GM19455 (cell line): Measurements from ENCODE around the gene PSMA7.
A peak's percentile ranks its signal among the peaks of the same experiment; 100 is the strongest.

Experiments used
- ATAC-seq: cut with Tn5 transposase; IDR thresholded peaks from one replicate; pipeline ENCODE4 v1.9.1; 2021; ENCODE audit not compliant: unreplicated experiment

The PSMA7 gene

DNA sequence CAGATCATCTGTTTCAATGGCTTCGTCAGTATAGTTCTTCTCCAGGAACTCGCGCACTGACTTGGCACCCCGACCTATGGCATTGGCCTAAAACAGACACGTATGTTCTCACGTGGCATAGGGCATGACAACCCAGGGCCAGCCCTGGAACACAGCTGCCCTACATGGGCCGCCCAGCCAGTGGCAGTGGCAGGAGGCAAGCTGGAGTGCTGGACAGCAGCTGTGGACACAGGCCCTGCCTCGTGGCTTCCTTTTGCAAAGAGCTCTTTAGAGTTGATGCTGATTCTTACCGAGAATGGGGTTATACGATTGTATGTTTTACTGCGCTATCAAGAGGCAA lies 5.0 kb downstream of the PSMA7 start:
- ATAC-seq = no peak

DNA sequence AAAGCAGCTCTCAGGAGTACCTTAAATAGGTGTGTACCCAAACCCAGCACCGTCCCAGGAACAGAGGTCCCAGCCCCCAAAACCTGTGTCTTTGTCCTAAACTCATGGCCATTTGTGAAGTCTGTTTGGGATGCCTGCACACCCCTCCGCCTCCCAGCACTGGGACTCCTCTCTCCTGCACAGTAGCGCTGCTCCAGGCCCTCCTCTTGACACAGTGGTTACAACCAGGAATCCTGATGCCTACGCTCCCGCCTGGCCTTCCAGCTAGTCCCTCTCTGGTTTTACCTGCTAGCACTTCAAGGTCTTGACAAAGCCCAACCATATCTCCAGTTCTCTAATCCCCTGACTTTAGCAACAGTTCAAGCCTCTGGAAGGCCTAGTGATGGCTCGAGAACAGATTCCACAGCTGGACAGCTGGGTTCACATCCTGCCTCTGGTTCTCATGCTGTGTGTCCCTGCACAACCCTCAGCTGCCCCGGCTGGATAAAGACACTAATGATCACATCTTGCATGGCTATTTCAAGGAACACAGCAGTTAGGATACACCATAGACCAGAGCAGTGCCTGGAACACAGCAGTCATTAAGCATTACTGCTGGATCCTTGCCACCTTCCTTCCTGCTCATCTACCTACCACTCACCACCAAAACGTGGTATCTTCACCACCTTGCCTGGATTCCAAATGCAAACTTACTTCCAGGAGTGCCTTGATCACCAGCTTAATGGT lies 5.6 kb downstream of the PSMA7 start:
- no peak for ATAC-seq

DNA sequence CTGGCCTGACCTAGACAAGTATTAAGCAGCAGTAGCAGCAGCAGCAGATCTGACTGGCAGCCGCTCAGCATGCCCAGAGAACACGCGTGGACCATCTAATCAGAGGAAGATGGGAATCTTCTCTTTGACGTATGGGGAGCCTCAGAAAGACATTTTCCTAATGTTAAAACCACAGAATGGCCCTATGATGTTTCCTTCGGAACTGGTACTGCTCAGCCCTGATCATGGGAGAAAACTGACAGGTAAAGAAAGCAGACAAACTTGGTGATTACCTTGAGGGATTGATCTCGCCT lies 6.2 kb downstream of the PSMA7 start:
- no peak for ATAC-seq

DNA sequence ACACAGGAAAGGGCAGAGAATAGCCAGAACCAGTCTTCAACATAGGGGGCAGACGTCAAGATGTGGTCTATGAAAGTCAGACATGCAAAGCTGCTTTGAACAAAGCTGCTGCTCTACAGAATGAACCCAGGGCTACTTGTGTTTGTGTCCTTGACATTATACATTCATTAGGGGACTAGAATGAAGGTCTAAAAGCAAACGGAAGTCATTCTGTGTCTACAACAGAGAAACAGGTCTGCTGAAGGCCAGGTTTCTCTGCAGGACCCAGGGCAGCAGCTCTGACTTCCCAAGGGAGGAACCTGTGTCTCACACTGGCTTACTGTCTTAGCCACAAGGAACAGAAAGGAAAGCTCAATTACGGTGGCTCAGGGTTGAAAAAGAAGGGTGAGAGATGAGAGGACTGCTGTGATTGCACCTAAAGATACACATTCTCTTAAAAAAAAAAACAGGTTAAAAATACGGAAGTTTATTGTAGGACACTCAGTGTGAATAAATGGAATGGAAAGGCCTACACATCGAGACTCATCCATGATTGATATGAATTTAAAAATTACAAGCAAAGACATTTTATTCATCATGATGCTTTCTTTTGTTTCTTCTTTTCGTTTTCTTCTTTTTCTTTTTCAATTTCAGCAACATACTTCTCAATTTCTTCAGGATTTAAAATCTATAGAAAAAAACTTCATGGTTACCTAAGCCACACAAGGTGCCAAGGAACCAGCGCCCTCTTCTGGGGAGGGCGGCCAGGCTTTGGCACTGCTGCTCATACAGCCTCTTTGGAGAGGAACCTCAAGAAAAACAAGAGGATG lies 6.7 kb downstream of the PSMA7 start:
- no peak for ATAC-seq

DNA sequence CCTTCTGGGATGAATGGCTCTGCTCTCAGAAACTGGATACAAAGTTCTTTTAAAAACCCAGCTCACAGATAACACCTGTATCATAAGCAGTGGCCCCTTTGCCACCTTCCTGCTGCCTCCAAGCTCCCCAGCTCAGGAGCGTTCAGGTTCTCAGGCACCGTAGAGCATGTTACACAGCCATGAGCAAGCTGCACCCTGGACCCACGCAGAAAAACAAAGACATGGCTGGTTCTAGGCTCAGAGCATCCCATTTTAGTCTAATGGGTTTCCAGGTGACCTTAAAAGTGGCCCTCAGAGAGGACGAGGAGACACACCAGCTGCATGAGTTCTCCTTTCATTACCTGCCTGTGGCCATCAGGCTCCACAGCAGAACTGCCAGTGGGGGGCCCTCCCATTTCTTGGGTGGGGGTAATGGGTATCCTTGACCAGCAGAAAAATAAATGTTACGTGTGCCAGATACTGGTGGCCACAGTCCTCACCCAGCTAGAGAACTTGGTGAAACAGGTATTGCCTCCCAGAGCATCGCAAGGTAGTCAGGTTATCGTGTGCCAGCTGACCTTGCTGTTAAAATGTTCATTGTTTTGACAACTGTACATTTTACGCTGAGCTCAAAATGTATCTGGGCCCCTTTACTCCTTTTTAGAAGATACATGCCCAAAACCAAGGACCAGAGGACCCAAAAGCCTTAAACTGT lies 7.5 kb downstream of the PSMA7 start:
- ATAC-seq = no peak

DNA sequence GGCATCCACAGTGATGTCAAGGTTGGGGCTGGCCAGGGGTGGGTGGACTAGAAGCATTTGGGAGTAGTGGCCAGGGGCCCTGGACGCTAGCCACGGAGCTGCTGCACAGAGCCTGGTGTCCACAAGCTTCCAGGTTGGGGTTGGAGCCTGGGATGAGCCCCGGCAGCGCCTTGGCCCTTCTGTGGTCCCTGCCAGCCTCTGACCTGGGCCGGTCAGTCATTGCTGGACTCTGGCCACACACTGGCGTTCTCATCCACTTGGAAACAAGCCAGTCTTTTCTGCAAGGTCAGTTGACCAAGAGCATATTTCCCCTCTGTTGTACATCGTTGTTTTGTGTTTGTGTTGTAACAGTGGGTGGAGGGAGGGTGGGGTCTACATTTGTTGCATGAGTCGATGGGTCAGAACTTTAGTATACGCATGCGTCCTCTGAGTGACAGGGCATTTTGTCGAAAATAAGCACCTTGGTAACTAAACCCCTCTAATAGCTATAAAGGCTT lies 8.4 kb downstream of the PSMA7 start:
- no peak for ATAC-seq

DNA sequence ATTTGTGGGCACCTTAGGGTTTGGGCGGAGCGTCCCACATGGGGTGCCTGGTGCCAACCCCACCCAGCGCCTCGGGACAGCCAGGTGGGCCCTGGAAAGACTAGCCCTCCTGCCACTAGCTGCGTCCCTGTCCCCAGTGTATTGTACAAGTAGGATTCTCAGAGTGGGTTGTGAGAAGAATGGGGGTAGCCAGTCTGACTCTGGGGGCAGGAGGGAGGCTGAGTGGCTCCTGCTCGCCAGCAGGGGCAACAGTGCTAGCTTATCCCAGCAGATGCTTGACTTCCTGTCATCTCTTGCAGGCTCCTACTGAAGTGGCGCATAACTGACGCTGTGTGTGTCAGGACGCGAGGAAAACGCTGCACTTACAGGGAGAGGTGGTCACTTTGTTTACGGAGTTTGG lies 9.3 kb downstream of the PSMA7 start:
- ATAC-seq = no peak

DNA sequence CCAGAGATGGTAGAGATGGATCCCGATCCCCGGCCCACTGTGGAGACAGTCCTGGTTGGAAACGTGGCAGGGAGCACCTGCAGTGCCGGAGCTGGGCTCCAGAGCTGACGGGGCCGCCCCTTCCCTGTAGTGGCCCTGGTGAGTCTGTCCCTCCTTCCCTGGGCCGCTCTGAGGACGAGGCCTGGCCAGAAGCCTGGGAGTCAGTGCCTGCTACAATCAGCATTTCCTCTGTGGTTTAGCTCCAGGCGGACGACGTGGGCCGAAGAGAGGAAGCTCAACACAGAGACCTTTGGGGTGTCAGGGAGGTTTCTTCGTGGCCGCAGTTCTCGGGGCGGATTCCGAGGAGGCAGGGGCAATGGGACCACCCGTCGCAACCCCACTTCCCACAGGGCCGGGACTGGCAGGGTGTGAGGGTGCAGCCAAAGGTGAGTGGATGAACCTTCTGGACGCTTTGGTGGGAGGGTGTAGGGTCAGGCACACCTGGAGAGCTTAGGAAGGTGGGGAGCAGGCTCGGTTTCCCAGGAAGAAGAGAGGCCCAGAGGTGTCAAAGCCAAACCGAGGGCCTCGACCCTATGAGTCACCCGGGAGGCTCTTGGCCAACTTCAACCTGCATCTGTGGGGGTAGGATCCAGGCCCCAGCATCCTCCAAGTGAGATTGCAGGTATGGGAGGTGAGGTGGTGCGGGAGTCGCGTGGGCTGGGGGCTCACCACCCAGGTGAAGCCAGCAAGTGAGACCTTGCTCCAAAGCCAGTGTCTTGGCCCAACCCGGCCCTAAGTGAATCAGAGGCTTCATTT lies 9.9 kb downstream of the PSMA7 start:
- no peak for ATAC-seq

DNA sequence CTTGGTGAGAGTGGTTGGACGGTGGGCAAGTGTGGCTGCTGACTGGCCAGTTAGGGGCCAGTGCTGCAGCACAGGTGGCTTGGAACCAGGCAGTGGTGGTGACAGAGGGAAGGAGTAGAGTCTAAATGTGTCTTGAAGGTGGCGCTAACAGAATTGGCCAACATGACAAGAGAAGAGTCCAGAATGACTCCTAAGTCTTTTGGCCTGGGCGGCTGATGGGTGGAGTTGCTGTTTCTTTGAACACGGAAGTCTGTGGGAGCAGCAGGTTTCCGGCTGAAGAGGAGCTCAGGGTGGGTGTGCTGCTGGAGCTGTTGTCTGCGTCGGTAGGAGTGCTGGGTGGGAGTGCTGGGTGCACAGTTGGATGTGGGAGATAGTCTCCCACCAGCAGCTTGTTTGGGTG lies 10.8 kb downstream of the PSMA7 start:
- no peak for ATAC-seq

DNA sequence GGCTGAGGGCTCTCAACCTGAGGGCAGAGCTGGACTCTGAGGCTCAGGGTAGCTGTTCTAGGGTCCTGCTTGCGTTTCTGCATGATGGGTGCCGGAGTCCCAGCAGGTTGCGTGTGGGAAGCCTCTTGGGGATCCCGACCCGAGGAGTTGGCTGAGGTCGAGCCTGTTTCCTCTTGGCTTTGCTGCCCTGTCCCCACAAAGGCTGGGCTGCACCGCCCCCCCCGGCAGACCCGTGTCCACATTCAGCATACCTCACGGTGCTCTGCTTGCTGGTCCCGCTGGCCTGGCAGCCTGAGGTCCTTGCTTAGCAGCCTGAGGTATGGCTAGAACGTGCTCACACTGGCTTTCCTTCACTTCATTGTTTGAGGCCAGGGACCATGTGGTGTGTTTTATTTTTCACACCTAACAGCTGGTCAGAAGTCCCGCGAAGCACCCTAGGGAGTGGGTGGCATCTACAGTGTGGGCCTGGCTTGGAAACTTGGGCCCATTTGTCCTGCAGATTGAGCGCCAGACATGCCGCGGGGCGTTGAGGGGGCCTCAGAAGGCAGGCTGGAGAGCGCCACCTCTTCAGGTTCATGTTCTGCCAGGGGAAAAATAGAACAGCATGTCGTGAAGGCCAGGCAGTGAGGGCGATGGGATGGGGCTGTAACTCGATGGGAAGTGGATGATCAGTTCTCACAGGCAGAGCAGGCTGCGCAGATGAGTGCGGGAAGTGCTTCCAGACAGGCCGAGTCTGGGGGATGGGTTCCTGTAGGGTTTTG lies 11.5 kb downstream of the PSMA7 start:
- ATAC-seq = no peak

DNA sequence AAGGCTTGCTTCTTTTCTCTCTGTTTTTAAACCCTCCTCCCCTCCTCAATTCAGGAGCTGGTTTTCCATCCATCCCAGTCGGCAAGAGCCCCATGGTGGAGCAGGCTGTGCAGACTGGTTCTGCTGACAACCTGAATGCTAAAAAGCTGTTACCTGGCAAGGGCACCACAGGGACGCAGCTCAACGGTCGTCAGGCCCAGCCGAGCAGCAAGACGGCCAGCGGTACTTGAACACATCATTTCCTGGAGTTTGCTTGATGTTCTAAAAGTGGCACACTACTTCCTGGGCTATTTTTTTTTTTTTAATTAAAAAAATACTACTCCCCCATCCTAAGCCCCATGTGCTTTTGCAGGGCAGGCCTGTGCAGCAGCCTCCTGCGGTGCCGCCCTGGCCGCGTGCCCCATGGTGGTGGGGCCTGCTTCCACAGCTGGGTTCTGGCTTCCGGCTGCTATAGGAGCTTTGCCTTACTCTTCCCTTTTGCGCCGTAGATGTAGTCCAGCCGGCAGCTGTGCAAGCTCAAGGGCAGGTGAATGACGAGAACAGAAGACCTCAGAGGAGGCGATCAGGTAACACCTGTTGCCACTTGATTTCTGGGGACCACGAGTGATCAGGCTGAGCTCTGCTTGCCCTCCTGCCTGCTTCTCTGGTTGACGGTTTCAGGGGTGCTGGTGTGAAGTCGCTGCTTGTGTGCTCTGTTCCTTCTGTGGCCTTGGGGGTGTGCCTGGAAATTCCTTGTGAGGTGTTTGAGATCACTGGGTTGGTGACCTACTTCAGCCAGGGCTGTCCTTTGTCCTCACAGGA lies 13.3 kb downstream of the PSMA7 start:
- ATAC-seq = no peak

DNA sequence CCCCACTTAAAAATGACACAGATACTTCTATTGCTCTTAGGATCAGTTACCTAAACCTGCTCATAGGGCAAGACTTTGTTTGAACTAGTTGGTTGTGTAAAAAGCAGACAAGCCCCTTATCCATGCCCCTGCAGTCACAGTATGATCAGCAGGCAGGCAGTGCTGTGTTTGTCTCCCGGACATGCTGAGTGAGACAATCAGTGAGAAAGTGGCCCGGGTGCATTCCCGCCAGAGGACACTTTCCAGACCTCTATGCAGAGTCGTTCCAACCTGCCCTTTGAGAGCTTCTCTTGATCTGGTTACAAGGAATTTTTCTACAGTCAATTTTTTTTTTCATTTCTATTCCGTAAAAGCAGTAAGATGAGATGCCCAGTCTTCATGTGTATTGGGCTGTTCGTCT lies 14.7 kb downstream of the PSMA7 start:
- no peak for ATAC-seq

DNA sequence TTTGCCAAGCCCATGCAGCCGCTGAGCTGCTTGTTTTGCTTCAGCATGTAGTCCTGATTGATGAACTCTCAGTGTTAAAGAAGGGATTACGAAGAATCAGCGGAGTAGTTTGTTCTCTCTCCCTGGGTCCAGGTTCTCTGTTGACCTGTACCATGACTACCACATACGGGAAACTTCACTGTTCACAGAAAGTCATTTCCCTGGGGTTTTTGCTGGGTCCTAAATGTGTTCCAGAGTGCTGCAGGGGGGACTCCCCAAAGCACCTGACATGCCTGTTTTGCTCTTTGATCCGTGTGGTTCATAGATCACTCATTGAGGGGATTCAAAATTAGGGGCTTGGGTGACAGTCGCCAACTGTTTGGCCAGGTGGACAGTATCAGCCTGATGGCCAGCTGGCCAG lies 15.4 kb downstream of the PSMA7 start:
- no peak for ATAC-seq

DNA sequence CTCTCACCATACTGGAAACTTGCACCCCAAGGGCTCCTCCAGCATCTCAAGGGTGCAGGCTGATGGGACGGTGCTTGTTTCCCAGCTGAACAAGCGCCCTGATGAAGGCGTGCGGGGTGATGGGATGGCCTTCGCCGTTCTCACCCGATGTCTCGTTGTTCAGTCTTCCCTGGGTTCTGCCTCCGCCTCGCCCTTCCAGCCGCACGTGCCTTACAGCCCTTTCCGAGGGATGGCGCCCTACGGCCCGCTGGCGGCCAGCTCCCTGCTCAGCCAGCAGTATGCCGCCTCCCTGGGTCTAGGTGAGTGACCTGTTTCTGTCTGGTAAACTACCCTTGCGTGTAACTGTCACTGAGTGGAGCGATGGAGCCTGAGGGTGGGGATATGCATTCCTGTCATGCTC lies 17.1 kb downstream of the PSMA7 start:
- ATAC-seq = no peak

DNA sequence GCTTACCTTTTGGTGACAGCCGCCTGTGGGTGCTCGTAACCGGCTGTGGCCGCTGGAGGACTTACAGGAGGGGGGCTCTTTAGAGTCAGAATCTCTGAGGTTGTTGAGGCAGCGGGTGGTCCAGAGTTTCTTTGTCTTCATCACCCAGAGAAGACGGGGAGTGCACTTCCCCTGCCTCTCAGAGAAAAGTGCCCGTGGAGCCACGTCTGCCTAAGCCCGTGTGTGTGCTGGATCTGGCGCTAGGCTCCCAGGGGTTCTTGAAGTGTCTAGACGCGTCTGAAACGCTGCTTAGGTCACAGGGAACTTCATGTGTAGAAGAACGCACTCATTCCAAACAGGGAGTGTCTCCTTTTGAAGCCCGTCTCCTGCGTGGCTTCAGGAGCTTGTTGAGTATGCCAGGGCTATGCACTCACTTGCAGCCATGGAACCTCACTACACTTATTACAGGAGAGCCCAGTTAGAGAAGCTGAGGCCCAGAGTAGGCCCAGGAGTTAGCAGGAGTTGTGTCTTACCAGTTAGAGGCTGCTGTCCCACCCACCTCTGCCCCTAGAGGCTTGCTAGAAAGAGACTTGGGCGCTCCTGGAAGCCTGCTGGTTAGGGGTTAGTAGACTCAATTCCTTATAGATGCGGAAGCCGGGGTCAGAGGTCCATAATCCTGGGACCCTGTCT lies 19.6 kb downstream of the PSMA7 start:
- no peak for ATAC-seq

DNA sequence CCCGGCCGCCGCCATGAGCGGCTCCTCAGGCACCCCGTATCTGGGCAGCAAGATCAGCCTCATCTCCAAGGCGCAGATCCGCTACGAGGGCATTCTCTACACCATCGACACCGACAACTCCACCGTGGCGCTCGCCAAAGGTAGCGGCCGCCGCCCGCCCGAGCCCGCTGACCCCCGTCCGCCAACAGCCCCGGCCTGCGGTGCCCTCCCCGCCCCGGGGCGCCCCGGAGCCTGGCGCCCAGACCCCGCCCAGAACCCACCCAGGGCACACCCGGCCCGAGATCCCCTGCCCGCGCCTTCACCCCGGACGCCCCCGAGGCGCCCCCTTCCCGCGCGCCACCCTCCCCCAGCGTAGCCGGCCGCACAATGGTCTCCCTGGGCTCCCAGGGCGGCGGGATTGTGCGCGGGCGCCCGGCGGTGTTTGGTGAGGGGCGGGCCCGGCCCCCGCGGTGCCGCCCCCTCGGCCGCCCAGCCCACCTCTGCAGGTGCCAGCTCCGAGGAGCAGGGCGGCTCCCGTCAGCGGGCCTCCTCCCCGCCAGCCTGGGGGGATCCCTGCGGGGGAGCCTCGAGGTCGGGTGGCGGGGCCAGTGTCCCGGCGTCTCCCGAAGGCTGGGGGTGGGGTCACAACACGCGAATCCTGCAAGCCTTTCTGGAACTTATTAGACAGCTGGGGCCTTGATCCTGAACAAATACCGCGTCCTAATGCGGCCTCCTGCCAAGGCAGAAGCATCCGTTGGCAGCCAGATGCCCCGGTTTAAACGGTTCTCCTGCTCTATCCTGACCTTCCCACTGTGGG lies 20.3 kb downstream of the PSMA7 start:
- peak; percentile 18 for ATAC-seq

DNA sequence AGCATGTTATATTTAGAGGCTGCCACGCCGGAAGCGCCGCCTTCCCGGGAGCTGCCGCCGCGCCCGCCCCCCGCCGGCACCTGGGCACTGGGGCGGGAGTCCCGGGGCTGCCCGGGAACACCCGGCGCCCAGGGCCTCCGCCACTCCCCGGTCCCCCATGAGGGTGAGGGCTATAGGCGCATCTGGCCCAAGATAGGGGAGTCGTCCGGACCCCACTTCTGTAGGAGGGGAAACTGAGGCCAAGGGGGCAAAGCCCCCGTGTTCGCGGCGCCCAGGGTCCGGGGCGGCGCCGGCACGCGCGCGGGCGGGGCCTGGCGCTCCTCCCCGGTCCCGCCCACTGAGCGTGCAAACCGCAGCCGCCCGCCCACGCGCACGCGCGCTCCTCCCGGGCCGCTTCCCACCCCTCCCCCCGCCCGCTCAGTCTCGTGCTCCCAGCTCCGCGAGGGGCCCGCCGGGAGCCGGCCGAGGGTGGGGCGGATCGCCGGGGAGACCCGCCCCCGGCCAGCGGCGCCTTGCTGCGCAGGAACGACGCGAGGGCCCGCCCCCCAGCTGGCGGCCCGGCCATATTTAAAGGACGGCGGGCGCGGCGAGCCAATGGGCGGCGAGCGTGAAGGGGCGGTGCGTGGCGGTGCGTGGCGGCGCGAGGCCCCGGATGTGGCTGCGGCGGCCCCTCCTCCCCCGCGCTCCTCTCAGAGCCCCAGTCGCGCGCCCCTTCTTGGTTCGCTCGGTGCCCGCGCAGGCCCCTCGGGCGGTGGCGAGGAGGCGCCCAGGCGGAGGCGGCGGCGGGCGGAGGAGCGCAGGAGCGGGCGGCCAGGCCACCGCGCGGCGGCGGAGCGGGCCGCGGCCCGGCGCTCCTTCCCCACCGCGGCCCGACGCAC lies 21.2 kb downstream of the PSMA7 start, which contains the start of gene LSM14B:
LSM14B (plus strand) TSS at position 700 of the 878 bp plus-strand sequence. CDS start 192 bp downstream, outside the sequence.
- ATAC-seq = peak; percentile 66
